ENCODE data around the gene SLCO1B1.
"Not testable (repeated sequence)": the region's sequence is repeated elsewhere in the genome, so short reads cannot be mapped to it uniquely, and the experiment has no call there.

Gene SLCO1B1

GRCh38 chr12:21130998-21131397, at the start of gene SLCO1B1:
TSS of gene SLCO1B1 (plus strand) at chr12:21131194. CDS start at chr12:21141575, 10,381 bp downstream.
- Mint-ChIP-seq H3K36me3 (no peaks in the 10 kb centered on the region), H3K4me1 (no peaks in the 10 kb centered on the region), H3K27ac (no peak within 1 kb of the TSS), H3K9me3 (no peaks in the 10 kb centered on the region), H3K4me3 (no peak within 1 kb of the TSS)
- ATAC-seq (no peak), DNase-seq (ENCODE audit: low spot score in 2 of 2) (no peak)

- not testable (repeated sequence) for H3K36me3 Mint-ChIP-seq; H3K27ac Mint-ChIP-seq; H3K4me1 Mint-ChIP-seq; ATAC-seq; H3K9me3 Mint-ChIP-seq; H3K4me3 Mint-ChIP-seq; DNase-seq (ENCODE audit: low spot score in 2 of 2)
Observed at GRCh38 chr12:21084753-21085152, 46.2 kb upstream of the SLCO1B1 start.

- peaks cover 15% of the 10 kb centered on the region for H3K9me3 Mint-ChIP-seq
- no peak overlapping the region for H3K27ac Mint-ChIP-seq
- ATAC-seq (no peak), DNase-seq (ENCODE audit: low spot score in 2 of 2) (no peak)
- no peaks in the 10 kb centered on the region for H3K36me3 Mint-ChIP-seq
- no peaks in the 10 kb centered on the region for H3K4me1 Mint-ChIP-seq
- H3K4me3 Mint-ChIP-seq = no peak overlapping the region
Observed at GRCh38 chr12:21111732-21112131, 19.3 kb upstream of the SLCO1B1 start.

- no peak for ATAC-seq
- Mint-ChIP-seq H3K36me3 (no peaks in the 10 kb centered on the region), H3K4me1 (no peaks in the 10 kb centered on the region), H3K27ac (no peak overlapping the region), H3K4me3 (no peak overlapping the region), H3K9me3 (peaks cover 15% of the 10 kb centered on the region)
- no peak for DNase-seq (ENCODE audit: low spot score in 2 of 2)
Observed at GRCh38 chr12:21113266-21113665, 17.7 kb upstream of the SLCO1B1 start.

- DNase-seq (ENCODE audit: low spot score in 2 of 2) (no peak), ATAC-seq (no peak)
- Mint-ChIP-seq H3K27ac (no peak overlapping the region), H3K9me3 (peaks cover 11% of the 10 kb centered on the region), H3K4me1 (no peaks in the 10 kb centered on the region), H3K36me3 (no peaks in the 10 kb centered on the region), H3K4me3 (no peak overlapping the region)
Observed at GRCh38 chr12:21117995-21118394, 13.0 kb upstream of the SLCO1B1 start.

- no peak overlapping the region for H3K27ac Mint-ChIP-seq
- H3K9me3 Mint-ChIP-seq = peaks cover 11% of the 10 kb centered on the region
- no peaks in the 10 kb centered on the region for H3K36me3 Mint-ChIP-seq
- DNase-seq (ENCODE audit: low spot score in 2 of 2) (no peak), ATAC-seq (no peak)
- no peaks in the 10 kb centered on the region for H3K4me1 Mint-ChIP-seq
- H3K4me3 Mint-ChIP-seq = no peak overlapping the region
Observed at GRCh38 chr12:21118760-21119159, 12.2 kb upstream of the SLCO1B1 start.

GRCh38 chr12:21129351-21129750, 1.6 kb upstream of the SLCO1B1 start:
- peaks cover 7% of the 10 kb centered on the region for H3K9me3 Mint-ChIP-seq
- DNase-seq (ENCODE audit: low spot score in 2 of 2) = no peak
- H3K36me3 Mint-ChIP-seq = no peaks in the 10 kb centered on the region

GRCh38 chr12:21129906-21130305, 1.1 kb upstream of the SLCO1B1 start:
- Mint-ChIP-seq H3K9me3 (peaks cover 4% of the 10 kb centered on the region), H3K27ac (no peak overlapping the region), H3K4me1 (no peaks in the 10 kb centered on the region), H3K36me3 (no peaks in the 10 kb centered on the region), H3K4me3 (no peak overlapping the region)
- ATAC-seq (no peak), DNase-seq (ENCODE audit: low spot score in 2 of 2) (no peak)

More at GRCh38 chr12:21129351-21129750, 1.6 kb upstream of the SLCO1B1 start:
- no peak for ATAC-seq
- no peak overlapping the region for H3K27ac Mint-ChIP-seq
- no peak overlapping the region for H3K4me3 Mint-ChIP-seq
- H3K4me1 Mint-ChIP-seq = no peaks in the 10 kb centered on the region

GRCh38 chr12:21137318-21137999, 6.5 kb downstream of the SLCO1B1 start:
- not testable (repeated sequence) for H3K27ac Mint-ChIP-seq; H3K4me3 Mint-ChIP-seq; DNase-seq (ENCODE audit: low spot score in 2 of 2); H3K36me3 Mint-ChIP-seq; H3K4me1 Mint-ChIP-seq; ATAC-seq; H3K9me3 Mint-ChIP-seq

- DNase-seq (ENCODE audit: low spot score in 2 of 2) = no peak
- H3K27ac Mint-ChIP-seq = no peak overlapping the region
Observed at GRCh38 chr12:21138016-21138415, 7.0 kb downstream of the SLCO1B1 start.

GRCh38 chr12:21144309-21144708, 13.3 kb downstream of the SLCO1B1 start:
- DNase-seq (ENCODE audit: low spot score in 2 of 2) (no peak), ATAC-seq (no peak)

More at GRCh38 chr12:21138016-21138415, 7.0 kb downstream of the SLCO1B1 start:
- ATAC-seq = no peak
- H3K4me1 Mint-ChIP-seq = no peaks in the 10 kb centered on the region
- H3K36me3 Mint-ChIP-seq = no peaks in the 10 kb centered on the region
- H3K9me3 Mint-ChIP-seq = peaks cover 3% of the 10 kb centered on the region
- H3K4me3 Mint-ChIP-seq = no peak overlapping the region

GRCh38 chr12:21149861-21150260, 18.9 kb downstream of the SLCO1B1 start:
- H3K9me3 Mint-ChIP-seq; ATAC-seq; H3K27ac Mint-ChIP-seq; H3K4me1 Mint-ChIP-seq; DNase-seq (ENCODE audit: low spot score in 2 of 2); H3K4me3 Mint-ChIP-seq; H3K36me3 Mint-ChIP-seq: not testable (repeated sequence)

More at GRCh38 chr12:21144309-21144708, 13.3 kb downstream of the SLCO1B1 start:
- Mint-ChIP-seq H3K9me3 (no peaks in the 10 kb centered on the region), H3K36me3 (no peaks in the 10 kb centered on the region), H3K4me3 (no peak overlapping the region), H3K27ac (no peak overlapping the region), H3K4me1 (no peaks in the 10 kb centered on the region)

GRCh38 chr12:21151184-21151583, 20.2 kb downstream of the SLCO1B1 start:
- no peaks in the 10 kb centered on the region for H3K36me3 Mint-ChIP-seq
- H3K9me3 Mint-ChIP-seq = no peaks in the 10 kb centered on the region
- ATAC-seq (no peak), DNase-seq (ENCODE audit: low spot score in 2 of 2) (no peak)
- no peaks in the 10 kb centered on the region for H3K4me1 Mint-ChIP-seq
- H3K27ac Mint-ChIP-seq = no peak overlapping the region
- no peak overlapping the region for H3K4me3 Mint-ChIP-seq

GRCh38 chr12:21155522-21156351, 24.7 kb downstream of the SLCO1B1 start:
- no peaks in the 10 kb centered on the region for H3K9me3 Mint-ChIP-seq
- no peak for ATAC-seq

GRCh38 chr12:21165048-21165447, 34.1 kb downstream of the SLCO1B1 start:
- Mint-ChIP-seq H3K36me3 (no peaks in the 10 kb centered on the region), H3K9me3 (peaks cover 7% of the 10 kb centered on the region), H3K27ac (no peak overlapping the region), H3K4me1 (no peaks in the 10 kb centered on the region), H3K4me3 (no peak overlapping the region)
- no peak for DNase-seq (ENCODE audit: low spot score in 2 of 2)
- ATAC-seq = no peak

More at GRCh38 chr12:21155522-21156351, 24.7 kb downstream of the SLCO1B1 start:
- DNase-seq (ENCODE audit: low spot score in 2 of 2) = no peak
- Mint-ChIP-seq H3K4me3 (no peak overlapping the region), H3K4me1 (no peaks in the 10 kb centered on the region), H3K36me3 (no peaks in the 10 kb centered on the region), H3K27ac (no peak overlapping the region)
